H1 (cell line): ENCODE data around the gene LAMP1.

Experiments
- CBX5 ChIP-seq: fragments of 300-800, 300-1000 bp; sonication (generic); IDR thresholded peaks from 2 replicates; pipeline ENCODE4 v1.7.1; 2016; ENCODE audit warnings: antibody characterized with exemption, low read length, low read depth
- CHD1 ChIP-seq: IDR thresholded peaks from 2 replicates; pipeline ENCODE4 v1.6.1; 2012; ENCODE audit warnings: low read depth, low read length, improper control_type of control experiment
- CTCF ChIP-seq, 3 experiments: IDR thresholded peaks; 1 replicate in 2 of 3; 2 replicates in 1 of 3; pipeline versions ENCODE4 v1.5.1 to v1.6.1; 2011; ENCODE audit warnings: low read length in 3 of 3, mild to moderate bottlenecking in 3 of 3, inconsistent platforms in 2 of 3, low read depth in 1 of 3, moderate library complexity in 1 of 3; ENCODE audit not compliant: insufficient read depth in 1 of 3; ENCODE audit errors: control extremely low read depth in 1 of 3
- EGR1 ChIP-seq: IDR thresholded peaks from 2 replicates; pipeline ENCODE4 v1.6.1; 2011; ENCODE audit warnings: low read depth, low read length, borderline replicate concordance
- EZH2 ChIP-seq: fragments of 200-600 bp; sonication (generic); IDR thresholded peaks from 2 replicates; pipeline ENCODE4 v1.7.1; 2012; ENCODE audit warnings: low read depth, mild to moderate bottlenecking, moderate library complexity, low read length, inconsistent platforms; ENCODE audit not compliant: severe bottlenecking
- GABPA ChIP-seq: IDR thresholded peaks from 2 replicates; pipeline ENCODE4 v1.6.1; 2011; ENCODE audit warnings: mild to moderate bottlenecking, low read length, moderate library complexity, borderline replicate concordance; ENCODE audit not compliant: insufficient read depth
- POLR2A ChIP-seq, 2 experiments: IDR thresholded peaks; 1 replicate in 1 of 2; 2 replicates in 1 of 2; pipeline ENCODE4 v1.6.1; 2011; ENCODE audit warnings: low read depth in 2 of 2, low read length in 2 of 2, mild to moderate bottlenecking in 2 of 2; ENCODE audit errors: control extremely low read depth in 1 of 2
- RAD21 ChIP-seq, 2 experiments: IDR thresholded peaks in 1 of 2; conservative IDR thresholded peaks in 1 of 2; 2 replicates each; pipeline ENCODE4 v1.6.1; 2011; ENCODE audit warnings: low read depth in 2 of 2, low read length in 2 of 2, improper control_type of control experiment in 1 of 2, inconsistent platforms in 1 of 2, mild to moderate bottlenecking in 1 of 2, moderate library complexity in 1 of 2
- SP1 ChIP-seq: IDR thresholded peaks from 2 replicates; pipeline ENCODE4 v1.6.1; 2011; ENCODE audit warnings: low read depth, low read length
- ZNF274 ChIP-seq: IDR thresholded peaks from 2 replicates; pipeline ENCODE4 v1.7.0; 2012; ENCODE audit warnings: low read length, borderline replicate concordance; ENCODE audit errors: extremely low read depth
- TF ChIP-seq, protein P1 (sequence below): IDR thresholded peaks from 2 replicates; pipeline ENCODE4 v1.6.1; 2011; ENCODE audit warnings: low read depth, mild to moderate bottlenecking, low read length; ENCODE audit not compliant: insufficient read depth
- TF ChIP-seq, protein P2 (sequence below): IDR thresholded peaks from 2 replicates; pipeline ENCODE4 v1.6.1; 2012; ENCODE audit warnings: inconsistent platforms

- TF ChIP-seq, protein P1, sequence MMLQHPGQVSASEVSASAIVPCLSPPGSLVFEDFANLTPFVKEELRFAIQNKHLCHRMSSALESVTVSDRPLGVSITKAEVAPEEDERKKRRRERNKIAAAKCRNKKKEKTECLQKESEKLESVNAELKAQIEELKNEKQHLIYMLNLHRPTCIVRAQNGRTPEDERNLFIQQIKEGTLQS = no peak
- TF ChIP-seq CTCF (IDR thresholded peaks at IDR 0.05; ENCODE audit: control extremely low read depth in 1 of 3, insufficient read depth in 1 of 3, low read depth in 1 of 3, low read length in 3 of 3) (peak; percentile 29 to 61 (median 57)), POLR2A (IDR thresholded peaks at IDR 0.05; ENCODE audit: control extremely low read depth in 1 of 2, low read depth in 2 of 2, low read length in 2 of 2) (no peak), SP1 (no peak), EGR1 (no peak), ZNF274 (no peak), RAD21 (IDR thresholded peaks at IDR 0.05 in 1 of 2, conservative IDR thresholded peaks at IDR 0.05 in 1 of 2; ENCODE audit: low read depth in 2 of 2, low read length in 2 of 2) (peak; percentile 55 to 62), EZH2 (no peak), CBX5 (no peak), GABPA (no peak), CHD1 (no peak)
- TF ChIP-seq, protein P2, sequence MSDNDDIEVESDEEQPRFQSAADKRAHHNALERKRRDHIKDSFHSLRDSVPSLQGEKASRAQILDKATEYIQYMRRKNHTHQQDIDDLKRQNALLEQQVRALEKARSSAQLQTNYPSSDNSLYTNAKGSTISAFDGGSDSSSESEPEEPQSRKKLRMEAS = no peak
These were observed 21.7 kb upstream of the LAMP1 start for GRCh38 chr13:113275387-113275786.
